SK-N-SH treated with all-trans-retinoic acid at 6 μM for 48 hours (cell line): ENCODE results near the gene CA5B.
A peak's percentile ranks its signal among the peaks of the same experiment; 100 is the strongest.

ENCODE experiments used
- ATAC-seq: fragments of 200-7000 bp; cut with Tn5 transposase; 3 replicates; pipeline ENCODE4 v1.9.1; 2020; ENCODE audit warnings: mild to moderate bottlenecking, moderate library complexity
- BACH2 ChIP-seq: fragments of 250-450 bp; sonication (Bioruptor Pico); IDR thresholded peaks from 2 replicates; pipeline ENCODE4 v1.9.0; 2021; ENCODE audit warnings: mild to moderate bottlenecking, borderline replicate concordance
- CREB5 ChIP-seq: fragments of 250-450 bp; sonication (Bioruptor Pico); IDR thresholded peaks from 2 replicates; pipeline ENCODE4 v1.5.1; 2020; ENCODE audit warnings: low read depth, mild to moderate bottlenecking, moderate library complexity
- CSDC2 ChIP-seq: fragments of 250-450 bp; sonication (Bioruptor Pico); IDR thresholded peaks from 2 replicates; pipeline ENCODE4 v1.5.0; 2020; ENCODE audit warnings: mild to moderate bottlenecking, moderate library complexity
- GLIS3 ChIP-seq: fragments of 250-450 bp; sonication (Bioruptor Pico); IDR thresholded peaks from 2 replicates; pipeline ENCODE4 v1.5.0; 2020; ENCODE audit warnings: mild to moderate bottlenecking, moderate library complexity
- OSR1 ChIP-seq: fragments of 250-450 bp; sonication (Bioruptor Pico); IDR thresholded peaks from 2 replicates; pipeline ENCODE4 v1.8.0; 2022; ENCODE audit warnings: moderate library complexity, mild to moderate bottlenecking, inconsistent platforms
- PATZ1 ChIP-seq: fragments of 250-450 bp; sonication (Bioruptor Pico); IDR thresholded peaks from 2 replicates; pipeline ENCODE4 v1.8.0; 2020; ENCODE audit warnings: mild to moderate bottlenecking, moderate library complexity, borderline replicate concordance
- POU6F1 ChIP-seq: fragments of 250-450 bp; sonication (Bioruptor Pico); IDR thresholded peaks from 2 replicates; pipeline ENCODE4 v1.8.0; 2021; ENCODE audit warnings: low read depth, mild to moderate bottlenecking, moderate library complexity, borderline replicate concordance
- PPARA ChIP-seq: fragments of 250-450 bp; sonication (Bioruptor Pico); IDR thresholded peaks from 2 replicates; pipeline ENCODE4 v1.5.0; 2020; ENCODE audit warnings: mild to moderate bottlenecking, borderline replicate concordance
- RARB ChIP-seq: fragments of 250-450 bp; sonication (Bioruptor Pico); IDR thresholded peaks from 2 replicates; pipeline ENCODE4 v1.8.0; 2021; ENCODE audit warnings: mild to moderate bottlenecking, moderate library complexity
- SNAI2 ChIP-seq: fragments of 250-450 bp; sonication (Bioruptor Pico); IDR thresholded peaks from 2 replicates; pipeline ENCODE4 v1.5.0; 2020; ENCODE audit warnings: mild to moderate bottlenecking, moderate library complexity
- TCF4 ChIP-seq: fragments of 250-450 bp; sonication (Bioruptor Pico); IDR thresholded peaks from 2 replicates; pipeline ENCODE4 v1.8.0; 2021; ENCODE audit warnings: mild to moderate bottlenecking, moderate library complexity, borderline replicate concordance
- TOX ChIP-seq: fragments of 250-450 bp; sonication (Bioruptor Pico); IDR thresholded peaks from 2 replicates; pipeline ENCODE4 v1.8.0; 2021; ENCODE audit warnings: mild to moderate bottlenecking, moderate library complexity, borderline replicate concordance
- ZC3H10 ChIP-seq: fragments of 250-450 bp; sonication (Bioruptor Pico); IDR thresholded peaks from 2 replicates; pipeline ENCODE4 v1.5.1; 2021; ENCODE audit warnings: mild to moderate bottlenecking, moderate library complexity
- ZFP3 ChIP-seq: fragments of 250-450 bp; sonication (Bioruptor Pico); IDR thresholded peaks from 2 replicates; pipeline ENCODE4 v1.5.0; 2020; ENCODE audit warnings: mild to moderate bottlenecking, moderate library complexity
- ZNF565 ChIP-seq: fragments of 450-650 bp; formaldehyde crosslinking; conservative IDR thresholded peaks from 2 replicates; pipeline ENCODE4 v1.5.0; 2020; ENCODE audit warnings: low read depth, mild to moderate bottlenecking, moderate library complexity
- ZNF70 ChIP-seq: fragments of 450-650 bp; formaldehyde crosslinking; IDR thresholded peaks from 2 replicates; pipeline ENCODE4 v1.5.0; 2020; ENCODE audit warnings: mild to moderate bottlenecking, moderate library complexity
- TF ChIP-seq, protein P1 (sequence below): fragments of 250-450 bp; sonication (Bioruptor Pico); IDR thresholded peaks from 2 replicates; pipeline ENCODE4 v1.5.0; 2020; ENCODE audit warnings: mild to moderate bottlenecking, moderate library complexity

The CA5B gene

DNA sequence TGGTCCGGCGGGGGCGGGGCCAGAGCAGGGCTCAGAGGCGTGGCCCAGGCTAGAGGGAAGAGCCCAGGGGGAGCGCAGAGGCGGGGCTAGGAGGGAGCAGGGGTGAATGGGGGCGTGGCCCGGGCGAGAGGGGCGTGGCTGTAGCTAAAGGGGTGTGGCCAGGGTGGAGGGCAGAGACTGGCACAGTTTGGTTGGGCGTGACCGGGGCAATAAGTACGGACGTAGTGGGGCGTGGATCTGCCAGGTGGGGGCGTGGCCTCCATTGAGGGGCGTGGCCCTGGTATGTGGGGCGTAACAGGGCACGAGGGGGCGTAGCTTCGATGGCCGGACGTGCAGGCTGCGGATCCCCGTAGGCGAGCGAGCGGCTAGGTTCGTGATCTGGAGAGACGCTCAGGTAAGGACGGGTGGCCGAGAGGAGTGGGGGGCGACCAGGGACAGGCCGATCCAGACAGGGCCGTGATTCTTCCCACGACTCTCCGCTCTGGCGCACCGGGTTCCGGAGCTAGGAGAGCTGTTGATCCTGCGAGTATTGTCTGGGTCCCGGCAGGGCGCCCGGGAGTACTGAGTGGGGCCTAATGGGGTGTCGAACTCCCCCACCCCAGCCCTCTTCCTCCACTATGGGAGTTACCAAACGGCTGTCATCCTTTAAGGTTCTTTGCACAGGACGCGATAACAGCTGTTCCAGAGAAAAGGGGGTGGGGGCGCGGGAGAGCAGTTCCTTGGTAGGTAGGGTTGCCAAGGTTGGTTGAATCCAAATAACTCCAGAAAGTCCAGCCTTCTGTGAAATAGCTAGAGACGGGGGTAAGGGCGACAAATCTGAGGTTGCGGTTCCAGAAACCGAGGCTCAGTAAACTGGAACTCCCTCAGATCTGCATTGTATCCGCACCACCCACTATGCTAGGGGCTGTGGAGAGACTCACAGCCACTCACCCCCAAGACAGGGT lies at the start of gene CA5B:
Gene CA5B, plus strand, starts transcription at position 312 of the 944 bp plus-strand sequence. CDS start 11,754 bp downstream, outside the sequence.
- ATAC-seq: peak; percentile 97
- TF ChIP-seq ZNF70 (CRISPR knock-in tag) (no peak), CREB5 (no peak), TCF4 (CRISPR knock-in tag) (no peak), PATZ1 (CRISPR knock-in tag) (no peak)
- TF ChIP-seq, protein P1, sequence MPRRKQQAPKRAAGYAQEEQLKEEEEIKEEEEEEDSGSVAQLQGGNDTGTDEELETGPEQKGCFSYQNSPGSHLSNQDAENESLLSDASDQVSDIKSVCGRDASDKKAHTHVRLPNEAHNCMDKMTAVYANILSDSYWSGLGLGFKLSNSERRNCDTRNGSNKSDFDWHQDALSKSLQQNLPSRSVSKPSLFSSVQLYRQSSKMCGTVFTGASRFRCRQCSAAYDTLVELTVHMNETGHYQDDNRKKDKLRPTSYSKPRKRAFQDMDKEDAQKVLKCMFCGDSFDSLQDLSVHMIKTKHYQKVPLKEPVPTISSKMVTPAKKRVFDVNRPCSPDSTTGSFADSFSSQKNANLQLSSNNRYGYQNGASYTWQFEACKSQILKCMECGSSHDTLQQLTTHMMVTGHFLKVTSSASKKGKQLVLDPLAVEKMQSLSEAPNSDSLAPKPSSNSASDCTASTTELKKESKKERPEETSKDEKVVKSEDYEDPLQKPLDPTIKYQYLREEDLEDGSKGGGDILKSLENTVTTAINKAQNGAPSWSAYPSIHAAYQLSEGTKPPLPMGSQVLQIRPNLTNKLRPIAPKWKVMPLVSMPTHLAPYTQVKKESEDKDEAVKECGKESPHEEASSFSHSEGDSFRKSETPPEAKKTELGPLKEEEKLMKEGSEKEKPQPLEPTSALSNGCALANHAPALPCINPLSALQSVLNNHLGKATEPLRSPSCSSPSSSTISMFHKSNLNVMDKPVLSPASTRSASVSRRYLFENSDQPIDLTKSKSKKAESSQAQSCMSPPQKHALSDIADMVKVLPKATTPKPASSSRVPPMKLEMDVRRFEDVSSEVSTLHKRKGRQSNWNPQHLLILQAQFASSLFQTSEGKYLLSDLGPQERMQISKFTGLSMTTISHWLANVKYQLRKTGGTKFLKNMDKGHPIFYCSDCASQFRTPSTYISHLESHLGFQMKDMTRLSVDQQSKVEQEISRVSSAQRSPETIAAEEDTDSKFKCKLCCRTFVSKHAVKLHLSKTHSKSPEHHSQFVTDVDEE (CRISPR knock-in tag): no peak

GRCh38 chrX:15694941-15695451 lies 43.1 kb upstream of the CA5B start:
- ATAC-seq: no peak

DNA sequence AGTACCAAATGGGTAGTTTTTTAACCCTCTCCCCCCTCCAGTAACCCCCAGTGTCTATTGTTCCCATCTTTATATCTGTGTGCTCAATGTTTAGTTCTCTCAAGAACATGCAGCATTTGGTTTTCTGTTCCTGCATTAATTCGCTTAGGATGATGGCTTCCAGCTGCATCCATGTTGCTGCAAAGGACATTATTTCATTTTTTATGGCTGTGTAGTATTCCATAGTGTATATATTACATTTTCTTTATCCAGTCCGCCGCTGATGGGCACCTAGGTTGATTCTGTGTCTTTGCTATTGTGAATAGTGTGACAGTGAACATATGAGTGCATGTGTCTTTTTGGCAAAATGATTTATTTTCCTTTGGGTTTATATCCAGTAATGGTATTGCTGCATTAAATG lies 41.6 kb upstream of the CA5B start:
- TF ChIP-seq SNAI2 (no peak), CREB5 (no peak), POU6F1 (CRISPR knock-in tag) (no peak), OSR1 (no peak), TOX (CRISPR knock-in tag) (no peak), ZFP3 (CRISPR knock-in tag) (no peak), RARB (CRISPR knock-in tag) (no peak), CSDC2 (CRISPR knock-in tag) (no peak)
- no peak for ATAC-seq

More at GRCh38 chrX:15694941-15695451, 43.1 kb upstream of the CA5B start:
- no peak for TF ChIP-seq ZC3H10 (CRISPR knock-in tag)
- no peak for TF ChIP-seq CREB5
- TF ChIP-seq ZNF70 (CRISPR knock-in tag): no peak
- TF ChIP-seq OSR1: no peak
- TF ChIP-seq PPARA (CRISPR knock-in tag): no peak
- no peak for TF ChIP-seq ZNF565 (CRISPR knock-in tag)
- TF ChIP-seq, protein P1 (CRISPR knock-in tag): no peak
- TF ChIP-seq GLIS3 (CRISPR knock-in tag): no peak
- TF ChIP-seq BACH2 (CRISPR knock-in tag): no peak
- no peak for TF ChIP-seq SNAI2
- TF ChIP-seq RARB (CRISPR knock-in tag): no peak
- TF ChIP-seq, all 23 proteins: peak for 0
